GM12891 (cell line): ENCODE measurements around the gene LAMC2.

Experiments used
- PAX5 ChIP-seq: IDR thresholded peaks from 2 replicates; pipeline ENCODE4 v1.6.1; 2011; ENCODE audit warnings: low read length, moderate library complexity, mild to moderate bottlenecking; ENCODE audit not compliant: insufficient read depth, severe bottlenecking
- POLR2A ChIP-seq: IDR thresholded peaks from 2 replicates; pipeline ENCODE4 v1.6.1; 2011; ENCODE audit warnings: low read depth, low read length, control low read depth
- POLR2AphosphoS5 ChIP-seq: IDR thresholded peaks from 2 replicates; pipeline ENCODE4 v1.6.1; 2011; ENCODE audit warnings: low read depth, low read length, control low read depth
- POU2F2 ChIP-seq: IDR thresholded peaks from 2 replicates; pipeline ENCODE4 v1.6.1; 2011; ENCODE audit warnings: low read depth, mild to moderate bottlenecking, control low read depth, low read length, moderate library complexity
- SPI1 ChIP-seq: IDR thresholded peaks from 2 replicates; pipeline ENCODE4 v1.6.1; 2011; ENCODE audit warnings: low read depth, low read length, control low read depth
- TAF1 ChIP-seq: IDR thresholded peaks from 2 replicates; pipeline ENCODE4 v1.6.1; 2011; ENCODE audit warnings: low read depth, low read length, control low read depth

GRCh38 chr1:183147735-183148134, 38.3 kb upstream of the LAMC2 start:
- TF ChIP-seq POLR2A, result no peak
- TF ChIP-seq POLR2AphosphoS5, result no peak
- TF ChIP-seq SPI1, result no peak
- no peak for TF ChIP-seq POU2F2
- no peak for TF ChIP-seq TAF1
- TF ChIP-seq PAX5, result no peak
